ENCODE data around the gene MORC4. TPM values are rescaled to one million over a fixed set of nuclear protein-coding genes. Genes with fewer than 3 reads are reported as not detected.

The MORC4 gene
- total and polyA plus RNA-seq, 2 of the 4 experiments (the other 2 are of a cell fraction): 17.5 to 34.2 TPM

- DNase-seq (no peak), ATAC-seq (ENCODE audit: low read depth) (no peak)
- Histone ChIP-seq H4K8ac (ENCODE audit: low read depth in 2 of 2, low read length in 2 of 2) (no peak overlapping the region), H2BK15ac (ENCODE audit: low read depth, low read length) (no peak overlapping the region), H3K4ac (ENCODE audit: low read depth, low read length) (no peak overlapping the region), H3K36me3 (ENCODE audit: control insufficient read depth, insufficient read depth, low read length) (peaks cover 3% of the 10 kb centered on the region; the same call in 1 of the 2 replicates), H3K4me2 (ENCODE audit: low read depth, low read length) (no peak overlapping the region), H3K4me3 (ENCODE audit: insufficient read depth, low read depth, low read length) (no peak overlapping the region), H2AK9ac (replicated peaks; ENCODE audit: low read depth, low read length, poor library complexity) (no peak overlapping the region), H2BK20ac (ENCODE audit: low read depth, low read length) (no peak overlapping the region), H3K9ac (ENCODE audit: low read depth, low read length) (no peak overlapping the region), H3K4me1 (ENCODE audit: control insufficient read depth, insufficient read depth, low read length) (no peaks in the 10 kb centered on the region), H2AK5ac (ENCODE audit: low read depth, low read length) (no peak overlapping the region), H2AFZ (replicated peaks; ENCODE audit: low read length, poor library complexity) (no peak overlapping the region), H3K9me1 (ENCODE audit: insufficient read depth, low read length) (no peaks in the 10 kb centered on the region), H3K18ac (ENCODE audit: low read depth, low read length) (no peak overlapping the region), H3K56ac (ENCODE audit: extremely low read depth, insufficient read depth, low read length) (no peak overlapping the region), H2BK5ac (ENCODE audit: low read depth, low read length, poor library complexity, severe bottlenecking) (no peak overlapping the region), H3K27ac (ENCODE audit: insufficient read depth, low read length) (no peak overlapping the region), H3K27me3 (ENCODE audit: control insufficient read depth, insufficient read depth, low read length) (no peaks in the 10 kb centered on the region; the same call in 1 of the 2 replicates), H3K9me3 (ENCODE audit: control insufficient read depth, insufficient read depth, low read length) (no peaks in the 10 kb centered on the region), H3K79me1 (ENCODE audit: low read depth in 1 of 2, low read length in 2 of 2) (no peaks in the 10 kb centered on the region; a peak in 1 of 4 replicates), H3K23ac (ENCODE audit: low read depth, low read length) (no peak overlapping the region), H3K14ac (replicated peaks; ENCODE audit: low read depth, low read length) (no peak overlapping the region), H4K5ac (ENCODE audit: low read depth, low read length) (no peak overlapping the region), H2BK120ac (ENCODE audit: low read depth, low read length) (no peak overlapping the region), H4K20me1 (ENCODE audit: insufficient read depth, low read length) (no peaks in the 10 kb centered on the region), H4K91ac (ENCODE audit: insufficient read depth, low read depth, low read length) (no peak overlapping the region)
- intact Hi-C loops (cut with micrococcal nuclease): no loop called here
- in situ Hi-C loops (cut with MboI; ENCODE audit: low sequenced_read_pairs): no loop called here
- no TSS peak for BruUV-seq (replicated peaks)
- ChIA-PET CTCF (interaction anchor here (0.7 kb wide), 1 partner anchor 50 kb away, joined by 3 read pairs; no protein-coding TSS in a partner anchor), POLR2A (ENCODE audit: unreplicated experiment) (no interaction called here)
- dilution Hi-C loops (cut with HindIII; ENCODE audit: low sequenced_read_pairs, unreplicated experiment): no loop called here
- WGBS, 2 experiments (ENCODE audit: extremely low coverage in 2 of 2, insufficient read length in 1 of 2): no CpG with 5 or more reads among the region's 3 CpGs
- TF ChIP-seq RFX5 (IDR thresholded peaks at IDR 0.05; ENCODE audit: low read depth, low read length) (no peak), FOS (IDR thresholded peaks at IDR 0.05; ENCODE audit: low read depth, low read length) (no peak), RCOR1 (IDR thresholded peaks at IDR 0.05; ENCODE audit: insufficient replicate concordance, low read length) (no peak), USF2 (IDR thresholded peaks at IDR 0.05; ENCODE audit: low read depth, low read length) (no peak), RAD21 (IDR thresholded peaks at IDR 0.05; ENCODE audit: low read length) (no peak)
These were observed 51.4 kb downstream of the MORC4 start for GRCh38 chrX:106948641-106949040.
